T-helper 9 cell (primary cell): Measurements from ENCODE around the gene SNX9.

ENCODE experiments used
- DNase-seq: peaks from one replicate; pipeline ENCODE4 v3.0.0-alpha.2; 2020

SNX9 gene

DNA sequence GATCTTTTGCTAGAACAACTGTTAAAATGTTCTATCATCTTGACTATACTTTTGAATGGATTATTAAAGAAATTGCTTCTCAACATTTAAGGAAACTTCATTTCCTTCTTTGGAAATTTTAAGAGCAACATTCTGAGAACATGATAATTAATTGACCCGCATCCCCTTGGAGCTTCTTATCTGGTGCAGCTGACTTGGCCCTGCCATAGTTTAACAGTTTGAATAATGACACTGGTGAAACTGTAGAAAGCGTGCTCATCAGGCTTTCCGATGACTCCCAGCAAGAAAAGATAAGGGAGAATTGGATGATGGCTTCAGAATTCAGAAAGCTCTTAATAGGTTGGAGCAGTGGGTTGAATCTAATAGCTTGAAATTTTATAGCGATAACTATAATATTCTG, 38.1 kb downstream of the SNX9 start:
- no peak for DNase-seq

DNA sequence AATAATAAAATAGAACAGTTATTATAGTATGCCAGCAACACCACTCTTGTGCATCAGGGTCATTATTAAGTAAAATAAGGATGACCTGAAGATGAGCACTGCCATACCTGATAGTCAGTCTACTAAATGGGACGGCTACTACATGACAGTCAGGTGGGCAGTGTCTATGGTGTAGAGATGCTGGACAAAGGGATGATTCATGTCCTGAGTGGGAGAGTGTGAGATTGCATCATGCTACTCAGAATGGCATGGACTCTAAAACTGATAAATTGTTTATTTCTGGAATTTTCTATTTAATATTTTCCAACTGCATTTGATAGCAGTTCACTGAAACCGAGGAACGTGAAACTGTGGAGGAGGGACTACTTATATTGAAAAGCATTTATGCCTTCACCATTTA, 38.8 kb downstream of the SNX9 start:
- DNase-seq: no peak

DNA sequence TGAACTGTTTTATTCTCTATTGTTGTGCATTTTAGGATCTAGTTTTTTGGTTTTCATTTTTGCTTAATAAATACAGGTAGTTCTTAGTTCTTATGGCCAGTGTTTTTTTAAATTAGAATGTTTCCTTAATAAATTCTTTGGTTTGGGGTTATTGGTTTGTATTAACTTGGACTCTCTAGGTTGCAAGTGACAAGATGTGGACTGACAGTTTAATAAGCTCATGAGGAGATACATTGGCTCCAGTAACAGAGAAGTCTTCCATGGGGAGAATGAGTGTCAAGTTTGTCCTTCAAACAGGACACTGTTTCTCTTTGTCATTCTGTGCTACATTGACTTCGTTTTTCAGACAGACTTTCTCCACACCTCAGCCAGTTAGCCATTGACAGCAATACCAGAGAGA, 39.7 kb downstream of the SNX9 start:
- DNase-seq: no peak

DNA sequence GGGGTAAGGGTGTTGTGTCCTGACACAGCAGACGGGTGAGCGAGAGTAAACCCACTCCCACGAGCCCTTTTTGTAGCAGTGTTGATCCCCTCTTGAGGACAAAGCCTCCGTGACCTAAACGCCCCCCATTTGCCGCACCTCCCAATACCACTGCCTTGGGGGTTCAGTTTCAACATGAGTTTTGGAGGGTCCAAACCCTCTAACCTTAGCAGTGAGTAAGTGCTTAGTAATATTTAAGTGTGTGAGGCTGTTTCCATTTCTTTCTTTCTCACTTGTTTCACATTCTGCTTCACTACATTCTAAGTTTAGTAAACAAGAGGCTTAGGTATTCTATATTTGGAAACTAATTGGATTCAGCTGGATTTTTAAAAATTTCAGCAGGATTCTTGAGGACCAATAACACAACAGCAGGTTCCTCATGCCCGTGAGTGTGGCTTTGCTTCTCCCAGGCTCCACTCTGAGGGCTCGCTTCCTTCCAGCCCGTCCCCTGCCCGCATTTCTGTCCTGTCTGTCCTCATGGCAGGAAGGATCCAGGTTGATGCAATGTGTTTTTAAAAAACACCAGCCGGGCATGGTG, 41.2 kb downstream of the SNX9 start:
- no peak for DNase-seq

DNA sequence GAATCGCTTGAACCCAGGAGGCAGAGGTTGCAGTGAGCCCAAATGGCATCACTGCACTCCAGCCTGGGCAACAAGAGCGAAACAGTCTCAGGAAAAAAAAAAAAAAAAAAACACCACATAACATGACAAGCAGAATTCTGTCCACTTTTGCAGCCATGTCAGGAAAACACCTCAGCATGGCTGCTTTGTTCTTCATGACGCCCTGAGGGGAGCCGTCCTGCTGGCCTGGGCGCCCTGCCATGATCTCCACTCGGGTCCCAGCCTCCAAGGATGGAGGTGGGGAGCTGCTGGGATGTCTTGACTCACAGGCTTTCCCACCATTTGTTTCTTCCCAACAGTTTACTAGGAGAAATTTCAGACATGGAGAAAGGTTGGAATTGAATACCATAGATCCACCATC, 42.2 kb downstream of the SNX9 start:
- DNase-seq: no peak

DNA sequence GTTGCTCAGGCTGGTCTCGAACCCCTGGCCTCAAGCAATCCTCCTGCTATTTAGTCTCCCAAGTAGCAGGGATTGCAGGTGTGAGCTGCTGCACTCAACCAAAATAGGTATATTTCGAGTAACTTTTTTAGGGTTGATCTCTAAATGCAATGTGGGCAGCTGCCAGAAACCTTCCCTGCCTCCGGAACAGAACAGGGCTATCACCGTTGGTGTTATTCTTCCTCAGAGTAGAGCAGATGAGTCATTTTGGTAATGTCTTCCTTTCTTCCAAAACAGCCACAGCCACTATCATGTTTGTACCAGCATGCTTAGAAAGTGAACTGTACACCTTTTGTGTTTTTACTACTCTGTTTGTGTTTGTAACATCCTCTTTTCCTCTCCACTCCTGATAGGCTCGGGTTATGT, 44.1 kb downstream of the SNX9 start:
- DNase-seq: no peak

DNA sequence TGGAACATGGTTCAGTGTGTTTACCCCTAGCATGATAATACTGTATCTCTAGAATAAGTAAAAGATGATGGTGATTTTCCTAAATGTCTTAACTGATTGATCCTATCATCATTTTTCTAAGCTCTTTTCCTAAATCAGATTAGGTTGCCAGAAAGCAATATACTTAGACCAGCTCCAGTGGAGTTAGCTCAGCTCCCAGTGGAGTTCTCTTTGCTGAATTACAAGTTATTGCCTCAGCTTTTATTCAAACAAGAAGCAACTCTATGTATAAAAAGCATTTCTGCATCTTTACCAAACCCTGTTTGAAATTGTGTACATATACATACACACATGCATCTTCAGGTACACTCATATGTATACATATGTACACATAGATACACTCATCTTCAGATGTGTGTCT, 44.9 kb downstream of the SNX9 start:
- DNase-seq: no peak

DNA sequence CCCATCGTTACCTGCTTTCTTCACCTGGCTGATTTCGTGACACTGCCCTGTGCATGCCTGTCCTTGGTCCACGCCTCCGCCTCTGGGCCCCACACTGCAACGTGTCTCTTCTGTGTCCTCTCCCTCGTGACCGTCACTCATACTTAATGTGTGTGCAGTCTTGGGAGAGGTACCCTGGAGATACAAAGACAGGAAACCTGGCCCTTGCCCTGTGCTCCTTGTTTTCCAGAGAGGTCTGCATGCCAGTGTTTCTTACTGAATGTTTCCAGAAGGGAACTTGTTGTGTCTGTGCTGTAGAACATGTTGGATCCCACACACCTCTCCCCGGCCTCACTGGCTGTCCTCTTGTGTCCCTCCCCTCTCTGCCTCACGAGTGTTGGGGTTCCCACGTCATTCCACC, 45.8 kb downstream of the SNX9 start:
- DNase-seq: no peak

DNA sequence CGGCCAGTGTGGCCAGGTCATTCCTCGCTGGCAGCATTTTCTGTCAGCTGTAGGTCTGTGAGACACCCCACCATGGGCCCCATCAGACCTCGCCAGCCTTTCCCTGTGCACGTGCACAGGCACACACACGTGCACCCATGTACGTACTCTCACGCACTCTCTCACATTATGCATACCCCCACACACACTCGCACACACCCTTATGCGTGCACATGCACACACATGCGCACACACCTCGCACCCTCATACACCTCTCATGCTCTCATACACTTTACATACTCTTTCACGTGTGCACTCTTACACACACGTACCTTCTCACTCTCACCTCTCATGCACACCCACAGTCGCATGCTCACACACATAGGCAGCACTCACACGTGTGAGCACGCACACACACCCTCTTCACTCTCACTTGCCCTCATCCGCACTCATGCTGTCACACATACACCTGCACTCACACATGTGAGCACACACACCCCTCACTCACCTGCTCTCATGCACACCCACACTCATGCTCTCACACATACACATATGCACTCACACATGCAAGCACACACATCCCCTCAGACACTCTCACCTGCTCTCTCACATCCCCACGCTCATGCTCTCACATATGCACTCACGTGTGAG, 46.7 kb downstream of the SNX9 start:
- no peak for DNase-seq

DNA sequence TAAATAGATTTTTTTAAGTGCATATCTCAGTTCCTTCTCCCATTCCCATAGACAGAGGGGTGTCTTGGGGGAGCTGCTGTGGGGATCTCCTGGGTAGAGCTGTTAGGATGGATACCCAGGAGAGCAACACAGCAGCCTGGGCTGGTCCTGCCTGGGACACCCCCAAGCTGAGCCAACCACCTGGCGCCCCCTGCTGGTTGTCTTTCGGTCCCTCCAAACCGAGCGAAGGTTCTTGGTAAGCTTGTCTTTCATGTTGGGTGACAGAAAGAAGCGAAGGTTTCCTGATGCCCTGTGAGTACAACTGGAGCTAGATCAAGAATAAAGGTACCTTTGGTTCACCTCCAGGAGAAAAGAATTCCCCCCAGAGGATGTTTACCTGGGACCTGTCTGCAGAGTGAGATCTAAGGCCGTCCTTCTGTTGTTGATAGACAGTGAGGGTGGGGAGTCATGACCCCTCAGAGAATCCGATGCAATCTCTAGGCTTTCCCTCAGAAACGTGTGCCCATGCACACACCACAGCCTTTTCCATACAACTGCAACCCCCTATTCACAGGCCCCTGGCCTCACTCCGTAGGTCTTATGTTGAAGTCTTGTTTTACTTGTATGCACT, 50.8 kb downstream of the SNX9 start:
- peak; percentile 80 for DNase-seq

DNA sequence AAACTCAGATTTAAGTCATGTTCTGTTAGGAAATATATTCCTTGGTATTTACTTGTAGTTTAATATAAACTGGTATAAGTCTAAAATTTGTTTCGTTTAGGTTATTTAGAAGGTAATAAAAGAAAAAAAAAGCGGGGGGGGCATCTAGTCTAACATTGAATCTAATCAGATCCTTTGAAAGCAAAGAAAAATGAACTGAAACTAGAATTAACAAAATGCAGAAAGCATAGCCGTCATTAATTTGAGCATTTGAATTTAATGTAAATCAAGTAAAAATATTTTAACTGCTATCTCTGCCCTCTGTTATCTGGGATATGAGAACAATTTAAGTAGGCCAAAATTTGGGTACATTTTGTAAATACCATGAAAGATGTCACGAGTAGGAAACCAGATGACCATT, 54.1 kb downstream of the SNX9 start:
- no peak for DNase-seq

DNA sequence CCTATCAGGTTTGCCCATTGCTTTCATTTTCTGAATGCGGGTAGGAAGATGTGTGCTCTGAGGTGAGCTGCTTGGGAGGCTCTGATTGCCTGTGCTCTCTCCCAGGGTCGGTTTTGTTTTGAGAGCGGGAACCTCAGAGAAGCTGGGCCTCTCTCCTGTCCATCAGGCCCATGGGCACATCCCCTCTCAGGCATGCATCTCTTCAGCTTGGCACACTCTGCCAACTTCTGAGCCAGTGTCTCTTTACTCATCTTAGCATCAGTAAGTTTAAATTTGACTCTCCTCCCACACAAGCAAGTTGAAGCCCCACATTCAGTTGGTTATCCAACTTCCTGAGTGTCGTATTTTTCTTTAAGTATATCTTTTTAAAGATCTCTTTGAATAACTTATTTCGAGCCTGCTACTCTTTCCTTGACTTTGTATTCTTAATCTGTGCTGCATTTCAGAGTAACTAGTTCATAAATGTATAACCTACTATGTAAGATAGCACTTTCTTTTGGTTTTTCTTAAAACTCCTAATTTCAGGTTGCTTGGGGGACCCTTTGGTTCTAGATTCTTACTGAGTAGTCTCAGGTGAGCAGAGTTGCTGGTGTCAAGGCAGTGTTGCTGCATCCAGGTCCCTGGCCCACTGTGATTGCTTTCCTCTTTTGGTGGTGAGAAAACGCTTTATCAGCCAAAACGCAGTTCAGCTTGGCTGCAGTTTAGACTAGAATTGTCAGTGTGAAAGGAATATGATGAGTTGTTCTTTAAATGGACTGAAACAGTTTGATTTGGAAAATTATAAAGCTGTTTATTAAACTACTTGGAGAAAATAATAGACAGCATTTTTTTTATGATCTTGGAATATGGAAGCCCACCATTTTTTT, 54.8 kb downstream of the SNX9 start:
- DNase-seq: no peak

DNA sequence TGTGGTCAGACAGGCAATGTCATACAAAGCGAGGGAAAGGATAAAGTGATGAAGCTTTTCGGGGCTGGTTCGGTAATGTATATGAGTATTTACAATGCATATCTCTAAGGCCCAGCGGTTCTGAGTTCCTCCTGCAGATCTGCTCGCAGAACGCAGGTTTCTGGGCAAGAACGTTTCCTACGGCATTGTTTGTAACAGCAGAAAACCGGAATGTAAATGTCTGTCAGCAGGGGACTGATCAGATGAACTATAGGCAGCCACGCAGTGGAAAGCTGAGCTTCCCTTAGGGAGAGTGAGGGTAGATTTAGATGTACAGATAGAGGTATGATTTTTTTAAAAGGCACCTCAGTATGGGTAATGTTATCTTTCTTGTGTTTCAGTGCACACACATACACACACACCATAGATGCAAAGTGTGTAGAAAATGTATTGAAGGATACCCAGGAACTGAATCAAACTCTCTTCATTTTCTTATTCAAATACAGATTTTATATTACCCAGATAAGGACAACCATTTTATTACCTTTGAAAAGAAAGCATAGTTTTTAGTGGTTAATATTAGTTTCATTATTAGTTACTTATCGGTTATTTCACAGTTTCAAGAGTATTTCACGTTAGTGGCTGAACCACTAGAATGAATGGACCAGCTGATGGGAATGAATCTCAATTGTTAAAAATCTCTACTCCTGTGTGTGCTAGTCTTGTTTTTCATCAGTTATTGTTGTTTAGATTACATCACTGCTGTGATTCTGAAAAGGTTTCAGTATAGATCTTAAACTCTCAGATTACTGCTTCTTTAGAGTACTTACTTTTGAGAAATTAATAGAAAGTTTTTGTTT, 56.2 kb downstream of the SNX9 start:
- no peak for DNase-seq

DNA sequence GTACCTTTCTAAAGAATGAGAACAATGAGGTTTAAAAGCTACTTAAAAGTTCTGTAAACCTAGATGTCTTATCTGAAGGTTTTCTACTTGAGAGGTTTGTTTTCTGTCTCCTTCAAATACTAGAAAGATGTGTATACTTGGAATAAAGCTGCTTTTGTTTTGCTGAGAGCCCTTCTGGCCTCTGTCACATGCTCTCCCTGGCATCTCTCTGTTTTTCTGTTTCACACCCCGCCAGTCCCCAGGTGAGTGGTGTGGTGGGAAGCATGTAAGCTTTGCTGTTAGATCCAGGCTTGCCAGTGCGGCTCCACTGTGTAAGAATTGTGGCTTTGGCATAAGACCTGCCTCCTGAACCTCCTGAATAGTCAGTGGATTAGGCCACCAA, 56.8 kb downstream of the SNX9 start:
- DNase-seq: no peak

DNA sequence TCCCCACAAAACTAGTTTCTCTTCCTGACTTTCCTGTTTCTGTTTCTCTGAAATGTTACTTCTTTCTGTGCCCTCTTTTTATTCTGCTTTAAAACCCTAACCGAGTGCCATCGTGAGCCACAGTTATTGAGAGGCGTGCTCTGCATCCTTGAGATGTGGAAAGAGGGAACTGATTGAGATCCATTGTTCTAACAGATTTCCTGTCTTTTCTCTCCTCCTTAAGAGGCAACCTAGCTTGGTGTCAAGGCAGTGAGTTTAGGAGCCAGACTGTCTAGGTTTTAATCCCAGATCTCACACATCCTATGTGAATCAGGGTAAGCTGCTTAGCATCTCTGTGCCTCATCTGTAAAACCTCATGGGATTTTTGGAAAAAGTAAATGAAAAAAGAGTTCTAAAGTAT, 57.5 kb downstream of the SNX9 start:
- no peak for DNase-seq

DNA sequence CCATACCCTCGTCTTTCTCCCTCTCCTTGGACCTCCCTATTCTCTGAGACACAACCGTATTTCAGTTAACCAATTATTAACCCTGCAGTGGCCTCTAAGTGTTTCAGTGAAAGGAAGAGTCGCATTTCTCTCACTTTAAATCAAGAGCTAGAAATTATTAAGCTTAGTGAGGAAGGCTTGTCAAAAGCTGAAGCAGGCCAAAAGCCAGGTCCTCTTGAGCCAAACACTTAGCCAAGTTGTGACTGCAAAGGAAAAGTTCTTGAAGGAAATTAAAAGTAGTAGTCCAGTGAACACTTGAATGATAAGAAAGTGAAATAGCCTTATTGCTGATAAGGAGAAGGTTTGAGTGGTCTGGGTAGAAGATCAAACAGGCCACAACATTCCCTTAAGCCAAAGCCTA, 58.3 kb downstream of the SNX9 start:
- DNase-seq: no peak

DNA sequence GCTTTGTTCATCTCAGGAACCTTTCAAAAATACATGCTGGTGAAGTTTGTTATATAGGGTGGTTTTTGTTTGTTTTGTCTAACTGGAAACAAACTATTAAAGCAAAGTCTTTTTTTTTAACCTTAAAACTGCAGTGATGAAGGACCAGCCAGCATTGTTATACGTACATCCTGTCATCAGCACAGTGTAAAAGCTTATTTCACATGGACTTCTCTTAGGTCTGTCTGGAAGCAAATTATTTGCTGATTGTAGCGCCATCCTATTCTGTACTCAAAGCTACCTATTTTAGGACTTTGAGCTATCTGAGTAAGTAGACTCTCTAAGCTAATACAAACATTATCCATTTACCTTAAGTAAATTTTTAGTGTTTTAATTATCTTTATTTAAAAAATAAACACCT, 61.7 kb downstream of the SNX9 start:
- no peak for DNase-seq

DNA sequence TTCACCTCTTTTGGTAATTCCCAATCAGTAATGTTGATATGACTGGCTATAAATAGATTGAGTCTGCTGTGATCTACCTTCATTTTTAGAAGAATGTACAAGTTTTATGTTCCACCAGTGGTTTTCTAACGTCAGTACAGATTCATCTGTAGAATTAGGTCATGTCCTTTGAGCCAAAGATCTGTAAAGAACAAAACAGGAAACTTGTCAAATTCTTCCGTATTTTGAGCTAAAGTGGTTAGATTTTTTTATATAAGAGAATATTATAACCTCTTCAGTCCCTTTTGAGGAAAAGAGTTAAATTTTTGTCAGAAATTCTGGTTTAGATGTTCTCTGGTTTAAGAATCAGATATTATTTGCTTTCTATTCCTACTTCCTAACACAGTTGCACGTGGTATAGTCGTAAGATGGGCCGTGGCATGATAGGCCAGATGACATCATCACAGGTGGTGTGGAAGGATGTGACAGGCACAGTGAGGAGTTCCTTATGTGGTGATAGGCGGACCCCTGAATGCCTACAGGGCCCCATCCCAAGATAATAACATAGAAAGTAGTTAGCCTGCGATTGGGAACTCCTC, 62.3 kb downstream of the SNX9 start:
- peak; percentile 45 for DNase-seq

DNA sequence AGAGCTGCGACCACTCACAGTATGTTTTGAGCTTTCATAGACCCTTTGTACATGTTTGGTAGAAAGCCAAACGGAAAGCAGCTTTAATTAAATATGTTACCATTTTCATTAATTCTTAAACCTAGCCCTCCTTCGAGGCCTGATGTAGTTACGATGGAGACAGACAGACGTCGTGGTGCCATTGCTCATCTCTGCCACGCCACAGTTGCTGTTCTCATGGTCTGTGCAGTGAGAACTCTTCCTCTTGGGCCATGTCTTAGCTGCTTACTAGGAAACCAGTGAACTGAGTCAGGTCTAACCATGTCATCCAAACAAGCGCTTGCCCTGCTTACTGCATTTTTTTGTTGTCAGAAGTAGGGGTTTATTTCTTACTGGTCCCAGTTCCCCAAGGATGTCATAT, 62.8 kb downstream of the SNX9 start:
- DNase-seq: no peak

DNA sequence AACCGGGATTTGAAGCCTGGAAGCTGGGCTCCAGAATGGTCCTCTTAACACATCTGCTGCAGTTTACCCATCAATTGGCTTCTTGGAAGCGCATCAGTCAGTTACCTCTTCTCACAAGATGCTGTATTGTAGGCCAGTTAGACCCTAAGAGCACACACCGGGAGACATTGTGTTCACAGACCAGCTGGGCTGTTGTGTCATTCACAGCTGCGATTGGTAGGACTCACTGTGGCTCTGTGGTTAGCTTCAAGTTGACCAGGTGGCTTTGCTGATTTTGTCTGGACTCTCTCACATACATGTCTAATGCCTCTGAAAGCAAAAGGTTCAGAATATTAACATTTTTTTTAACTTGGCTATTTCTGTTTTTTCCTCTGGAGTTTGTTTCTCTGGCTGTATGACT, 64.8 kb downstream of the SNX9 start:
- no peak for DNase-seq

DNA sequence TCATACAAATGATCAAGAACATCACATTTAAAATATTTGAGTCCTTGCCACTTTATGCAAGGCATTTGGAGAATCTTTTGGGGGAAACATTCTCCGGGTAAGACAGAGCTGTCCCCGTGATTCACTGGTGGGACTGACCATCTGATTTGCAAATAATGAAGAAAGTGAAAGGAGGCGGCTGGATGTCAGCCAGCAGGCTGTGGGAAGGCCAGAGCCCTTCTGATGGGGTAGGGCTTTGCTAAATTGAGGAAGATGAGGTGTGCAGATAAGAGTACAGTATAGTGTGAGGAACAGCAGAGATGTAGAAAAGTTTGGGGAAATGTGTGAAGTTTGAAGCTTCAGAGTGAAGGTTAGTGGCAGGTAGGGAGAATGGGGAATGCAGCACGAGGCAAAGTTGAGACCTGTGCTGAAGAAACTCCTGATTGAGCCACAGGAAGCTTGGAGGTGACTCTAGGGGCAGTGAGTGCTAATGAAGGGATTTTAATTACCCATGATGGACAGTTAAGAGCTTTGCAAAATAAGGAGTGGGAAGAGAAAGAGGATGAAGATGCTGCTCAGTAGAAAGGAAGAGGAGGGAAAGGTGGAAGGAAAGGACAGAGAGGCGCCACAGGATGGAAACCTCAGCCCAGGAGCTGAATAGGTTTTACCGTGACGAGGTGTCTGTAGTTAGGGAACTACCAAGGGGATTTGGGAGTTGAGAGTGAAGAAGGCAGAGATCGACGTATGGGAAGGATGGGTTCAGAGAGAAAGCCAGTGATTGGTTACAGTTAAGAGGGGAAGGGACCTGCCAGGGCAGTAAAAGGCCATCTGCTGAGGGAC, 68.7 kb downstream of the SNX9 start:
- DNase-seq: no peak
